NCI-H1048 (cell line): ENCODE results near the gene BLOC1S1.

ENCODE experiments used
- DNase-seq: peaks from one replicate; lab custom pipeline; 2025; lab: John Stamatoyannopoulos, UW

The BLOC1S1 gene

DNA sequence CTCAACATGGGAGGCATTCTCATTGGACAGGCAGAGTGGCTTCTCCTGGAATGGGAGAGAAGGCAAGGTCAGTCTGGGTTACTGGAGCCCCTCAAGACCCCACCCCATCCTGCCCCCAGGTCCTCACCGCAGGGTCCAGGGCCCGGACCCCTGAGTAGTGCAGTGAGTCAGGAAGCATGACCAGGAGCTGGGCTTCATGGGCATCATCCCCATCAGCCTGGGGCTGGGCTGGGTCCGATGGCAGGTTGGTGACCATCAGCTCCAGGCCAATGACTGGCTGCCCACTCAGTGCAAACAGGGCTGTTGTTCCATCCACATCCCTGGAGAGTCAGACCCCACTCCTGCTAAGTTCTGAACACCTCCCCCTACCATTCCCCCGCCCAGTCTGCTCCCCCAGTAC lies 21.2 kb upstream of the BLOC1S1 start:
- no peak for DNase-seq

GRCh38 chr12:55695349-55695748 lies 20.5 kb upstream of the BLOC1S1 start:
- DNase-seq: no peak

- DNase-seq: no peak
Measured at GRCh38 chr12:55696141-55696540, 19.7 kb upstream of the BLOC1S1 start.

GRCh38 chr12:55696796-55697462 lies 18.9 kb upstream of the BLOC1S1 start:
- no peak for DNase-seq

- DNase-seq: no peak
Measured at GRCh38 chr12:55697686-55698085, 18.2 kb upstream of the BLOC1S1 start.

GRCh38 chr12:55698241-55698955 lies 17.4 kb upstream of the BLOC1S1 start:
- no peak for DNase-seq

- DNase-seq: no peak
Measured at GRCh38 chr12:55698965-55699364, 16.9 kb upstream of the BLOC1S1 start.

- no peak for DNase-seq
Measured at GRCh38 chr12:55699471-55700055, 16.3 kb upstream of the BLOC1S1 start.

- DNase-seq: no peak
Measured at GRCh38 chr12:55700255-55701018, 15.4 kb upstream of the BLOC1S1 start.

- DNase-seq: no peak
Measured at GRCh38 chr12:55702861-55703260, 13.0 kb upstream of the BLOC1S1 start.

DNA sequence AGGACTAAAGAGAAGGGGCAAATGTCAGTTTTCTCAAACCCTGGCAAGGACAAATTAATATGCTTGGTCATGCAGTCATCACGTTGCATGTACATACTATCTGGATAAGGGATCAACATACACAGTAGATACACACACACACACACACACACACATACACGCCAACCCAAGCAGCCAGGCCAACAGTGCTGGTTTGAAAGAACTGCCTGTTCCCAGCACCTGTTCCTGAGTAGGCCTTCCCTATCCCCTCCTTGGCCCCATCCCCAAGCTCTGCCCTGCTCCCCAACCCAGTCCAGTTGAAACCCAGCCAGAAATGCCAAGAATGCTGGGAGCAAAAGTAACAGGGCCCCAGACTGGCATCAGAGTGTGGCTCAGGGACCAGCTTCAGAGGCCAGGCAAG lies 12.6 kb upstream of the BLOC1S1 start:
- no peak for DNase-seq

DNA sequence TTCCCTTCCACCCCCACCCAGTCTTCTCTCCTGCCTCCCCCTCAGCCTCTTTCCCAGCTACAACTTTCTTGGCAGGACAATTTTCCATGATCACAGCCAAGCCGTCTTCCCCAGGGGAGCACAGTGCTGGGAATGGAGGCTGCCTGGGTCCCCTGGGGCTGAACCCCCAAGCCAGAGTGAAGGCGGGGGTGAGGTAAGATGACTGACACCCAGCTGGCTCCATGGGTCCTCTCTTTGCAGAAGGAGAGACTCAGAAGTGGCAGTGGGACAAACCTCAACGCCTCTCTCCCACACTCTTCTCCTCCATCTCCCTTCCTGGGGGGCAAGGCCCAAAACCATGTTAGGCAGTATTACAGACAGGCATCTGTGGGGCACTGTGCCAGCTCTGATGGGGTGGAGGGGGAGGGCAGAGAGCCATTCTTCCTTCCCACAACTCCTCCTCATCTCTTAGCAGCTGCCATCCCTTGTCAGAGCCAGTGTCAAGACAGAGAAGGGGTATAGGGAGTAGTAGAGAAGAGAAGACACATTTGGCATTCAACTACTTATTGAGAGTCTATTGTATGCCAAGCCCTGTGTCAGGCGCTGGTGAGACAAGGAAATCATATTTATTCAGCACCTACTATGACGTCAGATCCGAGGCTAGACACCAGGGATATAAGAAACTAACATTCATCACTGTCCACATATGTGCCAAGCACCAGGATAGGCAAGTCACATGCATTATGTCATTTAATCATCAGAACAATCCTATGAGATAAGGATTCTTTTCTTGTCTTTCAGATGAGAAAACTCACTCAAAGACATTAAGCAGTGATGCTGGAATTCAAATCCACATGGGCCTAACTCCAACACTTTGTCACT lies 11.7 kb upstream of the BLOC1S1 start:
- DNase-seq: no peak

GRCh38 chr12:55704824-55705718 lies 10.8 kb upstream of the BLOC1S1 start:
- DNase-seq: no peak

- no peak for DNase-seq
Measured at GRCh38 chr12:55705782-55706402, 10.0 kb upstream of the BLOC1S1 start.

GRCh38 chr12:55706568-55707218 lies 9.2 kb upstream of the BLOC1S1 start:
- no peak for DNase-seq

DNA sequence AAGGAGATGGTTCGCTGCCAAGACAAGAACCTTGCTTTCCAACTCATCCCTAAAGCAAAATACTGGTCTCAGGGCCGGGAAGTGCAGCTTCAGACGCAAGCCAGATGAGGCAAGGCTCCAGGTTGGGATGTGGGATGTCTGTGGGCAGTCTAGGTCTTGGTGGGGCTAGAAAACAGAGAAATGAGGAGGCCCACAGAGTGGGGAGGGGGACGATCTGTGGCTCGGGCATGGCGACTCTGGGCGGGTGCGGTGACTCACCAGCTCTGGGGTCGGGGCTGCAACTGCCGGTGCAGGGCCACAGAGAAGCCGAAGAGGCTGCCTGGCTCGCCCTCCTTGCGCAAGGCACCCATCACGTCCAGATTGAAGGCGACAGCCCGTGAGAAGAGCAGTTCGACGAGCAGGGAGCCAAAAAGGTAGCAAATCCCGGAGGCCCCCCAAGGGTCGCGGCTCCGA lies 8.6 kb upstream of the BLOC1S1 start:
- DNase-seq: no peak

- DNase-seq: no peak
Measured at GRCh38 chr12:55707841-55708694, 7.8 kb upstream of the BLOC1S1 start, which contains the start of gene ITGA7. TSS of gene ITGA7 (minus strand) at chr12:55707904. CDS start at chr12:55707682, 222 bp downstream.

GRCh38 chr12:55708695-55709233 lies 7.1 kb upstream of the BLOC1S1 start:
- DNase-seq: no peak
